ENCODE results near the gene DOCK7. TPM values are rescaled to one million over a fixed set of nuclear protein-coding genes. Genes with fewer than 3 reads are reported as not detected.

The DOCK7 gene
- total RNA-seq, 2 experiments from 2014 or later, result 6.0 to 7.9 TPM

DNA sequence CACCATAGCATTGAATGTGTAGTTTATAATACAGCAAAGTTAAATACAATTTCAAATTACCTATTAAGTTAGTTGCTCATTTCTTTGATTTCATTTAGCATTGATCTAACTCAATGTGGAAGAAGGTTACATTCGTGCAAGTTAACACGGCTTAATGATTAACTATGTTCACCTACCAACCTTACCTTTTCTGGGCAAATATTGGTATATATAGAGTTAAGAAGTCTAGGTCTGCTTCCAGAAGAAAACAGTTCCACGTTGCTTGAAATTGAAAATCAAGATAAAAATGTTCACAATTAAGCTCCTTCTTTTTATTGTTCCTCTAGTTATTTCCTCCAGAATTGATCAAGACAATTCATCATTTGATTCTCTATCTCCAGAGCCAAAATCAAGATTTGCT lies 90.9 kb downstream of the DOCK7 start, which contains the start of gene ANGPTL3:
Gene ANGPTL3, plus strand, starts transcription at position 240 of the 400 bp plus-strand sequence. Its CDS starts 47 bp downstream, at position 287.
- CTCF ChIA-PET, result no interaction called here
- no peaks in the 10 kb centered on the region for H3K4me1 ChIP-seq (ENCODE audit: insufficient read depth, low read length)
- H3K27ac ChIP-seq (ENCODE audit: low read depth in 1 of 2, low read length in 2 of 2), result no peak within 1 kb of the TSS
- ATAC-seq (ENCODE audit: poor library complexity) (no peak), DNase-seq (no peak)
- H3K27ac Mint-ChIP-seq, result no peak within 1 kb of the TSS
- H3K4me1 Mint-ChIP-seq (ENCODE audit: low read depth), result no peaks in the 10 kb centered on the region
- intact Hi-C loops (cut with DNase I, micrococcal nuclease), result no loop called here
- H3K9me3 Mint-ChIP-seq, result no peaks in the 10 kb centered on the region
- POLR2A ChIA-PET, result no interaction called here
- no peak within 1 kb of the TSS for H3K4me3 ChIP-seq (ENCODE audit: low read length)
- no peaks in the 10 kb centered on the region for H3K36me3 ChIP-seq (ENCODE audit: insufficient read depth, low read length)
- H3K27me3 Mint-ChIP-seq, result no peaks in the 10 kb centered on the region
- TF ChIP-seq, protein P1, sequence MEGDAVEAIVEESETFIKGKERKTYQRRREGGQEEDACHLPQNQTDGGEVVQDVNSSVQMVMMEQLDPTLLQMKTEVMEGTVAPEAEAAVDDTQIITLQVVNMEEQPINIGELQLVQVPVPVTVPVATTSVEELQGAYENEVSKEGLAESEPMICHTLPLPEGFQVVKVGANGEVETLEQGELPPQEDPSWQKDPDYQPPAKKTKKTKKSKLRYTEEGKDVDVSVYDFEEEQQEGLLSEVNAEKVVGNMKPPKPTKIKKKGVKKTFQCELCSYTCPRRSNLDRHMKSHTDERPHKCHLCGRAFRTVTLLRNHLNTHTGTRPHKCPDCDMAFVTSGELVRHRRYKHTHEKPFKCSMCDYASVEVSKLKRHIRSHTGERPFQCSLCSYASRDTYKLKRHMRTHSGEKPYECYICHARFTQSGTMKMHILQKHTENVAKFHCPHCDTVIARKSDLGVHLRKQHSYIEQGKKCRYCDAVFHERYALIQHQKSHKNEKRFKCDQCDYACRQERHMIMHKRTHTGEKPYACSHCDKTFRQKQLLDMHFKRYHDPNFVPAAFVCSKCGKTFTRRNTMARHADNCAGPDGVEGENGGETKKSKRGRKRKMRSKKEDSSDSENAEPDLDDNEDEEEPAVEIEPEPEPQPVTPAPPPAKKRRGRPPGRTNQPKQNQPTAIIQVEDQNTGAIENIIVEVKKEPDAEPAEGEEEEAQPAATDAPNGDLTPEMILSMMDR (IDR thresholded peaks at IDR 0.05), result no peak
- H3K4me3 Mint-ChIP-seq, result no peak within 1 kb of the TSS
- H3K27me3 ChIP-seq (ENCODE audit: control insufficient read depth in 1 of 2, insufficient read depth in 2 of 2, low read length in 2 of 2), result no peaks in the 10 kb centered on the region
- H3K9me3 ChIP-seq (ENCODE audit: control insufficient read depth in 1 of 2, insufficient read depth in 1 of 2, low read length in 2 of 2), result no peaks in the 10 kb centered on the region
- H3K36me3 Mint-ChIP-seq (ENCODE audit: low read depth), result no peaks in the 10 kb centered on the region

DNA sequence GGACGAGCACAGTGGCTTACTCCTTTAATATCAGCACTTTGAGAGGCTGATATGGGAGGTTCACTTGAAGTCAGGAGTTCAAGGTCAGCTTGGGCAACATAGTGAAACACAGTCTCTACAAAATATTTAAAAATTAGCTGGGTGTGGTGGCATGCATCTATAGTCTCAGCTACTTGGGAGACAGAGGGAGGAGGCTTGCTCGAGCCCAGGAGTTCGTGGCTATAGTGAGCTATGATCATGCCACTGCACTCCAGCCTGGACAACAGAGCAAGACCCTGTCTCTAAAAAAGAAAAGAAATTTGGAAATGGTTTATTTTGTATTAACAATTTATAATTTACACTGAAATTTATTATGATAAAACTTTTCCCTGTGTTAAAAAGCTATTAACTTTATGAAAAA lies 92.5 kb downstream of the DOCK7 start:
- H3K36me3 Mint-ChIP-seq (ENCODE audit: low read depth), result peaks cover 3% of the 10 kb centered on the region
- no peaks in the 10 kb centered on the region for H3K9me3 Mint-ChIP-seq
- no peak for DNase-seq
- no peaks in the 10 kb centered on the region for H3K27me3 ChIP-seq (ENCODE audit: control insufficient read depth in 1 of 2, insufficient read depth in 2 of 2, low read length in 2 of 2)
- no peak overlapping the region for H3K27ac Mint-ChIP-seq
- no peak overlapping the region for H3K4me3 ChIP-seq (ENCODE audit: low read length)
- no peak overlapping the region for H3K27ac ChIP-seq (ENCODE audit: low read depth in 1 of 2, low read length in 2 of 2)
- no peaks in the 10 kb centered on the region for H3K27me3 Mint-ChIP-seq
- intact Hi-C loops (cut with DNase I, micrococcal nuclease), result no loop called here
- TF ChIP-seq, protein P1 (IDR thresholded peaks at IDR 0.05), result no peak
- POLR2A ChIA-PET, result no interaction called here
- H3K36me3 ChIP-seq (ENCODE audit: insufficient read depth, low read length), result no peaks in the 10 kb centered on the region
- H3K9me3 ChIP-seq (ENCODE audit: control insufficient read depth in 1 of 2, insufficient read depth in 1 of 2, low read length in 2 of 2), result no peaks in the 10 kb centered on the region
- H3K4me3 Mint-ChIP-seq, result no peak overlapping the region
- no peak for ATAC-seq (ENCODE audit: poor library complexity)
- H3K4me1 ChIP-seq (ENCODE audit: insufficient read depth, low read length), result no peaks in the 10 kb centered on the region
- H3K4me1 Mint-ChIP-seq (ENCODE audit: low read depth), result no peaks in the 10 kb centered on the region
- CTCF ChIA-PET, result no interaction called here

DNA sequence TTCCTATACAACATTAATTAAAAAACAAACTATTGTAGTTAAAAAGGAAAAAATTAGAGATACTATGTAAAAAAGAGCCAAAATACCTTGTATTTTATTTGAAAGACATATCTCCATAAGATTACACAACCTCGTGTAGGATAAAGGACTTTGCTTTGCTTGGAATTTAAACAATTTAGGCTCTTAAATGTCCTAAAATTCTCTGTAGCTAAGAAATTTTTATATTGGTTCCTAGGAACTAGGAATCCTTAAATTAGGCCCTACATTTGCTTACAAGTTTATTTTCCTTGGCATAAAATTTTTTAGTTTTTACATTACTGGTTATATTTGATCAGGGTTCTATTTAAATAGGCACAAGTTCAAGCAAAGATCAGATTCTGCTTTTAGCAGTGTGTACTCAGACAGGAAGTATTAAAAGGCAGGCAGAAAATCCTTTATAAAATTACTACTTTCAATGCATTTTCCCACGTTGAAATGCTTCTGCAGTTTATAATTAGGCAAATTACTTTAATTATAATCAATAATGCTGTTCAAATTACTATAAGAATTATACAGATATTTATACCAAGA lies 94.3 kb downstream of the DOCK7 start:
- Histone ChIP-seq H3K27me3 (ENCODE audit: control insufficient read depth in 1 of 2, insufficient read depth in 2 of 2, low read length in 2 of 2) (no peaks in the 10 kb centered on the region), H3K4me1 (ENCODE audit: insufficient read depth, low read length) (no peaks in the 10 kb centered on the region), H3K9me3 (ENCODE audit: control insufficient read depth in 1 of 2, insufficient read depth in 1 of 2, low read length in 2 of 2) (no peaks in the 10 kb centered on the region), H3K27ac (ENCODE audit: low read depth in 1 of 2, low read length in 2 of 2) (no peak overlapping the region), H3K36me3 (ENCODE audit: insufficient read depth, low read length) (no peaks in the 10 kb centered on the region), H3K4me3 (ENCODE audit: low read length) (no peak overlapping the region)
- intact Hi-C loops (cut with DNase I, micrococcal nuclease), result no loop called here
- ChIA-PET POLR2A (no interaction called here), CTCF (no interaction called here)
- TF ChIP-seq, protein P1 (IDR thresholded peaks at IDR 0.05), result no peak
- no peak for ATAC-seq (ENCODE audit: poor library complexity)
- Mint-ChIP-seq H3K4me1 (ENCODE audit: low read depth) (no peaks in the 10 kb centered on the region), H3K27me3 (no peaks in the 10 kb centered on the region), H3K36me3 (ENCODE audit: low read depth) (peaks cover 3% of the 10 kb centered on the region), H3K27ac (no peak overlapping the region), H3K9me3 (no peaks in the 10 kb centered on the region), H3K4me3 (no peak overlapping the region)
- no peak for DNase-seq
